Measurements from ENCODE around the gene SLC4A2. TPM values are rescaled to one million over a fixed set of nuclear protein-coding genes. Genes with fewer than 3 reads are reported as not detected.
A peak's percentile ranks its signal among the peaks of the same experiment; 100 is the strongest.

Gene SLC4A2
- total RNA-seq, 1 experiment from 2014 or later = 164 TPM

DNA sequence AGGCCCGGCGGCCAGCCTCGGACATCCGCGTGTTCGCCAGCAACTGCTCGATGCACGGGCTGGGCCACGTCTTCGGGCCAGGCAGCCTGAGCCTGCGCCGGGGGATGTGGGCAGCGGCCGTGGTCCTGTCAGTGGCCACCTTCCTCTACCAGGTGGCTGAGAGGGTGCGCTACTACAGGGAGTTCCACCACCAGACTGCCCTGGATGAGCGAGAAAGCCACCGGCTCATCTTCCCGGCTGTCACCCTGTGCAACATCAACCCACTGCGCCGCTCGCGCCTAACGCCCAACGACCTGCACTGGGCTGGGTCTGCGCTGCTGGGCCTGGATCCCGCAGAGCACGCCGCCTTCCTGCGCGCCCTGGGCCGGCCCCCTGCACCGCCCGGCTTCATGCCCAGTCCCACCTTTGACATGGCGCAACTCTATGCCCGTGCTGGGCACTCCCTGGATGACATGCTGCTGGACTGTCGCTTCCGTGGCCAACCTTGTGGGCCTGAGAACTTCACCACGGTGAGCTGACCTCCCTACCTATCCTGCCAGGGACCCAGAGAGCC is 10.4 kb upstream of the SLC4A2 start:
- Mint-ChIP-seq H3K4me3 (no peak overlapping the region), H3K9me3 (no peaks in the 10 kb centered on the region), H3K4me1 (0 out of 2 replicates have a peak, but pooled peaks cover 2% of the 10 kb centered on the region), H3K36me3 (no peaks in the 10 kb centered on the region), H3K27me3 (ENCODE audit: low read depth) (peaks cover 34% of the 10 kb centered on the region), H3K27ac (no peak overlapping the region)
- DNase-seq (ENCODE audit: low spot score) (no peak), ATAC-seq (no peak)
- ChIA-PET CTCF (interaction anchor here (0.9 to 4.2 kb wide), 5 partner anchors 16 to 75 kb away, joined by 3 to 34 read pairs (median 4); partner anchors contain the start of gene ABCB8), POLR2A (no interaction called here)
- no peak for TF ChIP-seq KAT7 (CRISPR knock-in tag; IDR thresholded peaks at IDR 0.05; ENCODE audit: borderline replicate concordance)
- TF ChIP-seq RORB (CRISPR knock-in tag; IDR thresholded peaks at IDR 0.05) = no peak
- TF ChIP-seq OVOL2 (CRISPR knock-in tag; IDR thresholded peaks at IDR 0.05; ENCODE audit: borderline replicate concordance) = no peak
- TF ChIP-seq, protein P1, sequence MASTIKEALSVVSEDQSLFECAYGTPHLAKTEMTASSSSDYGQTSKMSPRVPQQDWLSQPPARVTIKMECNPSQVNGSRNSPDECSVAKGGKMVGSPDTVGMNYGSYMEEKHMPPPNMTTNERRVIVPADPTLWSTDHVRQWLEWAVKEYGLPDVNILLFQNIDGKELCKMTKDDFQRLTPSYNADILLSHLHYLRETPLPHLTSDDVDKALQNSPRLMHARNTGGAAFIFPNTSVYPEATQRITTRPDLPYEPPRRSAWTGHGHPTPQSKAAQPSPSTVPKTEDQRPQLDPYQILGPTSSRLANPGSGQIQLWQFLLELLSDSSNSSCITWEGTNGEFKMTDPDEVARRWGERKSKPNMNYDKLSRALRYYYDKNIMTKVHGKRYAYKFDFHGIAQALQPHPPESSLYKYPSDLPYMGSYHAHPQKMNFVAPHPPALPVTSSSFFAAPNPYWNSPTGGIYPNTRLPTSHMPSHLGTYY (CRISPR knock-in tag; IDR thresholded peaks at IDR 0.05) = no peak
- TF ChIP-seq NFATC4 (CRISPR knock-in tag; IDR thresholded peaks at IDR 0.05) = no peak
- TF ChIP-seq, protein P2, sequence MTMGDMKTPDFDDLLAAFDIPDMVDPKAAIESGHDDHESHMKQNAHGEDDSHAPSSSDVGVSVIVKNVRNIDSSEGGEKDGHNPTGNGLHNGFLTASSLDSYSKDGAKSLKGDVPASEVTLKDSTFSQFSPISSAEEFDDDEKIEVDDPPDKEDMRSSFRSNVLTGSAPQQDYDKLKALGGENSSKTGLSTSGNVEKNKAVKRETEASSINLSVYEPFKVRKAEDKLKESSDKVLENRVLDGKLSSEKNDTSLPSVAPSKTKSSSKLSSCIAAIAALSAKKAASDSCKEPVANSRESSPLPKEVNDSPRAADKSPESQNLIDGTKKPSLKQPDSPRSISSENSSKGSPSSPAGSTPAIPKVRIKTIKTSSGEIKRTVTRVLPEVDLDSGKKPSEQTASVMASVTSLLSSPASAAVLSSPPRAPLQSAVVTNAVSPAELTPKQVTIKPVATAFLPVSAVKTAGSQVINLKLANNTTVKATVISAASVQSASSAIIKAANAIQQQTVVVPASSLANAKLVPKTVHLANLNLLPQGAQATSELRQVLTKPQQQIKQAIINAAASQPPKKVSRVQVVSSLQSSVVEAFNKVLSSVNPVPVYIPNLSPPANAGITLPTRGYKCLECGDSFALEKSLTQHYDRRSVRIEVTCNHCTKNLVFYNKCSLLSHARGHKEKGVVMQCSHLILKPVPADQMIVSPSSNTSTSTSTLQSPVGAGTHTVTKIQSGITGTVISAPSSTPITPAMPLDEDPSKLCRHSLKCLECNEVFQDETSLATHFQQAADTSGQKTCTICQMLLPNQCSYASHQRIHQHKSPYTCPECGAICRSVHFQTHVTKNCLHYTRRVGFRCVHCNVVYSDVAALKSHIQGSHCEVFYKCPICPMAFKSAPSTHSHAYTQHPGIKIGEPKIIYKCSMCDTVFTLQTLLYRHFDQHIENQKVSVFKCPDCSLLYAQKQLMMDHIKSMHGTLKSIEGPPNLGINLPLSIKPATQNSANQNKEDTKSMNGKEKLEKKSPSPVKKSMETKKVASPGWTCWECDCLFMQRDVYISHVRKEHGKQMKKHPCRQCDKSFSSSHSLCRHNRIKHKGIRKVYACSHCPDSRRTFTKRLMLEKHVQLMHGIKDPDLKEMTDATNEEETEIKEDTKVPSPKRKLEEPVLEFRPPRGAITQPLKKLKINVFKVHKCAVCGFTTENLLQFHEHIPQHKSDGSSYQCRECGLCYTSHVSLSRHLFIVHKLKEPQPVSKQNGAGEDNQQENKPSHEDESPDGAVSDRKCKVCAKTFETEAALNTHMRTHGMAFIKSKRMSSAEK (CRISPR knock-in tag; IDR thresholded peaks at IDR 0.05; ENCODE audit: borderline replicate concordance) = no peak
- TF ChIP-seq, protein P3, sequence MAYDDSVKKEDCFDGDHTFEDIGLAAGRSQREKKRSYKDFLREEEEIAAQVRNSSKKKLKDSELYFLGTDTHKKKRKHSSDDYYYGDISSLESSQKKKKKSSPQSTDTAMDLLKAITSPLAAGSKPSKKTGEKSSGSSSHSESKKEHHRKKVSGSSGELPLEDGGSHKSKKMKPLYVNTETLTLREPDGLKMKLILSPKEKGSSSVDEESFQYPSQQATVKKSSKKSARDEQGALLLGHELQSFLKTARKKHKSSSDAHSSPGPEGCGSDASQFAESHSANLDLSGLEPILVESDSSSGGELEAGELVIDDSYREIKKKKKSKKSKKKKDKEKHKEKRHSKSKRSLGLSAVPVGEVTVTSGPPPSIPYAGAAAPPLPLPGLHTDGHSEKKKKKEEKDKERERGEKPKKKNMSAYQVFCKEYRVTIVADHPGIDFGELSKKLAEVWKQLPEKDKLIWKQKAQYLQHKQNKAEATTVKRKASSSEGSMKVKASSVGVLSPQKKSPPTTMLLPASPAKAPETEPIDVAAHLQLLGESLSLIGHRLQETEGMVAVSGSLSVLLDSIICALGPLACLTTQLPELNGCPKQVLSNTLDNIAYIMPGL (CRISPR knock-in tag; IDR thresholded peaks at IDR 0.05) = no peak
- TF ChIP-seq NR1H2 (CRISPR knock-in tag; IDR thresholded peaks at IDR 0.05) = no peak
- TF ChIP-seq NFYB (CRISPR knock-in tag; conservative IDR thresholded peaks at IDR 0.05; ENCODE audit: low read depth) = no peak
- TF ChIP-seq, protein P4, sequence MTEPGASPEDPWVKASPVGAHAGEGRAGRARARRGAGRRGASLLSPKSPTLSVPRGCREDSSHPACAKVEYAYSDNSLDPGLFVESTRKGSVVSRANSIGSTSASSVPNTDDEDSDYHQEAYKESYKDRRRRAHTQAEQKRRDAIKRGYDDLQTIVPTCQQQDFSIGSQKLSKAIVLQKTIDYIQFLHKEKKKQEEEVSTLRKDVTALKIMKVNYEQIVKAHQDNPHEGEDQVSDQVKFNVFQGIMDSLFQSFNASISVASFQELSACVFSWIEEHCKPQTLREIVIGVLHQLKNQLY (CRISPR knock-in tag; IDR thresholded peaks at IDR 0.05) = no peak

DNA sequence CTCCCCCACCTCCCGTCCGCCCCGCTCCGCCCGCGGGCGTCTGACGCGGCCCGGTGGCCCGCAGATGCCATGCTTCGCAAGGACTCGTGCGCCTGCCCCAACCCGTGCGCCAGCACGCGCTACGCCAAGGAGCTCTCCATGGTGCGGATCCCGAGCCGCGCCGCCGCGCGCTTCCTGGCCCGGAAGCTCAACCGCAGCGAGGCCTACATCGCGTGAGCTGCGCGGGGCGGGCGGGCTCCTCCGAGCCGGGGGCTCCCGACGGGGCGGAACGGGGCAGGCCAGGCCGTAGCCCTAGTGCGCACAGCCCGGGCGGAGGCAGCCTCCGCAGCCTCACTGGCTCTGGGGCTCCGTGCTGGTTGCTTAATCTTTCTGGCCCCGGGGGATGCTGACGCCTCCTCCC is 8.3 kb upstream of the SLC4A2 start:
- no peak overlapping the region for H3K27ac Mint-ChIP-seq
- peak; percentile 97 for TF ChIP-seq ETV6 (CRISPR knock-in tag; IDR thresholded peaks at IDR 0.05)
- TF ChIP-seq, protein P5, sequence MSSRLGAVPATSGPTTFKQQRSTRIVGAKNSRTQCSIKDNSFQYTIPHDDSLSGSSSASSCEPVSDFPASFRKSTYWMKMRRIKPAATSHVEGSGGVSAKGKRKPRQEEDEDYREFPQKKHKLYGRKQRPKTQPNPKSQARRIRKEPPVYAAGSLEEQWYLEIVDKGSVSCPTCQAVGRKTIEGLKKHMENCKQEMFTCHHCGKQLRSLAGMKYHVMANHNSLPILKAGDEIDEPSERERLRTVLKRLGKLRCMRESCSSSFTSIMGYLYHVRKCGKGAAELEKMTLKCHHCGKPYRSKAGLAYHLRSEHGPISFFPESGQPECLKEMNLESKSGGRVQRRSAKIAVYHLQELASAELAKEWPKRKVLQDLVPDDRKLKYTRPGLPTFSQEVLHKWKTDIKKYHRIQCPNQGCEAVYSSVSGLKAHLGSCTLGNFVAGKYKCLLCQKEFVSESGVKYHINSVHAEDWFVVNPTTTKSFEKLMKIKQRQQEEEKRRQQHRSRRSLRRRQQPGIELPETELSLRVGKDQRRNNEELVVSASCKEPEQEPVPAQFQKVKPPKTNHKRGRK (CRISPR knock-in tag; IDR thresholded peaks at IDR 0.05; ENCODE audit: borderline replicate concordance) = peak; percentile 50; the same call in 1 of the 2 replicates
- TF ChIP-seq, protein P6, sequence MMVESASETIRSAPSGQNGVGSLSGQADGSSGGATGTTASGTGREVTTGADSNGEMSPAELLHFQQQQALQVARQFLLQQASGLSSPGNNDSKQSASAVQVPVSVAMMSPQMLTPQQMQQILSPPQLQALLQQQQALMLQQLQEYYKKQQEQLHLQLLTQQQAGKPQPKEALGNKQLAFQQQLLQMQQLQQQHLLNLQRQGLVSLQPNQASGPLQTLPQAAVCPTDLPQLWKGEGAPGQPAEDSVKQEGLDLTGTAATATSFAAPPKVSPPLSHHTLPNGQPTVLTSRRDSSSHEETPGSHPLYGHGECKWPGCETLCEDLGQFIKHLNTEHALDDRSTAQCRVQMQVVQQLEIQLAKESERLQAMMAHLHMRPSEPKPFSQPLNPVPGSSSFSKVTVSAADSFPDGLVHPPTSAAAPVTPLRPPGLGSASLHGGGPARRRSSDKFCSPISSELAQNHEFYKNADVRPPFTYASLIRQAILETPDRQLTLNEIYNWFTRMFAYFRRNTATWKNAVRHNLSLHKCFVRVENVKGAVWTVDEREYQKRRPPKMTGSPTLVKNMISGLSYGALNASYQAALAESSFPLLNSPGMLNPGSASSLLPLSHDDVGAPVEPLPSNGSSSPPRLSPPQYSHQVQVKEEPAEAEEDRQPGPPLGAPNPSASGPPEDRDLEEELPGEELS (CRISPR knock-in tag; IDR thresholded peaks at IDR 0.05) = peak; percentile 99
- TF ChIP-seq, protein P7, sequence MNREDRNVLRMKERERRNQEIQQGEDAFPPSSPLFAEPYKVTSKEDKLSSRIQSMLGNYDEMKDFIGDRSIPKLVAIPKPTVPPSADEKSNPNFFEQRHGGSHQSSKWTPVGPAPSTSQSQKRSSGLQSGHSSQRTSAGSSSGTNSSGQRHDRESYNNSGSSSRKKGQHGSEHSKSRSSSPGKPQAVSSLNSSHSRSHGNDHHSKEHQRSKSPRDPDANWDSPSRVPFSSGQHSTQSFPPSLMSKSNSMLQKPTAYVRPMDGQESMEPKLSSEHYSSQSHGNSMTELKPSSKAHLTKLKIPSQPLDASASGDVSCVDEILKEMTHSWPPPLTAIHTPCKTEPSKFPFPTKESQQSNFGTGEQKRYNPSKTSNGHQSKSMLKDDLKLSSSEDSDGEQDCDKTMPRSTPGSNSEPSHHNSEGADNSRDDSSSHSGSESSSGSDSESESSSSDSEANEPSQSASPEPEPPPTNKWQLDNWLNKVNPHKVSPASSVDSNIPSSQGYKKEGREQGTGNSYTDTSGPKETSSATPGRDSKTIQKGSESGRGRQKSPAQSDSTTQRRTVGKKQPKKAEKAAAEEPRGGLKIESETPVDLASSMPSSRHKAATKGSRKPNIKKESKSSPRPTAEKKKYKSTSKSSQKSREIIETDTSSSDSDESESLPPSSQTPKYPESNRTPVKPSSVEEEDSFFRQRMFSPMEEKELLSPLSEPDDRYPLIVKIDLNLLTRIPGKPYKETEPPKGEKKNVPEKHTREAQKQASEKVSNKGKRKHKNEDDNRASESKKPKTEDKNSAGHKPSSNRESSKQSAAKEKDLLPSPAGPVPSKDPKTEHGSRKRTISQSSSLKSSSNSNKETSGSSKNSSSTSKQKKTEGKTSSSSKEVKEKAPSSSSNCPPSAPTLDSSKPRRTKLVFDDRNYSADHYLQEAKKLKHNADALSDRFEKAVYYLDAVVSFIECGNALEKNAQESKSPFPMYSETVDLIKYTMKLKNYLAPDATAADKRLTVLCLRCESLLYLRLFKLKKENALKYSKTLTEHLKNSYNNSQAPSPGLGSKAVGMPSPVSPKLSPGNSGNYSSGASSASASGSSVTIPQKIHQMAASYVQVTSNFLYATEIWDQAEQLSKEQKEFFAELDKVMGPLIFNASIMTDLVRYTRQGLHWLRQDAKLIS (CRISPR knock-in tag; IDR thresholded peaks at IDR 0.05; ENCODE audit: borderline replicate concordance) = peak; percentile 83; the same call in 1 of the 2 replicates
- TF ChIP-seq NR3C1 (CRISPR knock-in tag; conservative IDR thresholded peaks at IDR 0.05; ENCODE audit: low read depth) = no peak
- TF ChIP-seq, protein P8, sequence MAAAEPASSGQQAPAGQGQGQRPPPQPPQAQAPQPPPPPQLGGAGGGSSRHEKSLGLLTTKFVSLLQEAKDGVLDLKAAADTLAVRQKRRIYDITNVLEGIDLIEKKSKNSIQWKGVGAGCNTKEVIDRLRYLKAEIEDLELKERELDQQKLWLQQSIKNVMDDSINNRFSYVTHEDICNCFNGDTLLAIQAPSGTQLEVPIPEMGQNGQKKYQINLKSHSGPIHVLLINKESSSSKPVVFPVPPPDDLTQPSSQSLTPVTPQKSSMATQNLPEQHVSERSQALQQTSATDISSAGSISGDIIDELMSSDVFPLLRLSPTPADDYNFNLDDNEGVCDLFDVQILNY (CRISPR knock-in tag; IDR thresholded peaks at IDR 0.05) = peak; percentile 97

More for the DNA sequence above, 8.3 kb upstream of the SLC4A2 start:
- no peaks in the 10 kb centered on the region for H3K9me3 Mint-ChIP-seq
- no peak overlapping the region for H3K4me3 Mint-ChIP-seq
- no peaks in the 10 kb centered on the region; the same call in 1 of the 2 replicates for H3K36me3 Mint-ChIP-seq
- ATAC-seq (peak; percentile 85), DNase-seq (ENCODE audit: low spot score) (peak; percentile 90)
- POLR2A ChIA-PET = interaction anchor here (1.1 to 1.9 kb wide), 4 partner anchors 11 to 38 kb away, joined by 3 to 11 read pairs (median 4); partner anchors contain the start of gene FASTK
- peaks cover 3% of the 10 kb centered on the region; the same call in 1 of the 2 replicates for H3K4me1 Mint-ChIP-seq
- CTCF ChIA-PET = interaction anchor here (0.5 to 4.2 kb wide), 16 partner anchors 9 to 1218 kb away, joined by 3 to 34 read pairs (median 4); partner anchors contain the start of gene ABCB8
- H3K27me3 Mint-ChIP-seq (ENCODE audit: low read depth) = peaks cover 34% of the 10 kb centered on the region
